ENCODE results near the gene PTPN14.

Gene PTPN14

DNA sequence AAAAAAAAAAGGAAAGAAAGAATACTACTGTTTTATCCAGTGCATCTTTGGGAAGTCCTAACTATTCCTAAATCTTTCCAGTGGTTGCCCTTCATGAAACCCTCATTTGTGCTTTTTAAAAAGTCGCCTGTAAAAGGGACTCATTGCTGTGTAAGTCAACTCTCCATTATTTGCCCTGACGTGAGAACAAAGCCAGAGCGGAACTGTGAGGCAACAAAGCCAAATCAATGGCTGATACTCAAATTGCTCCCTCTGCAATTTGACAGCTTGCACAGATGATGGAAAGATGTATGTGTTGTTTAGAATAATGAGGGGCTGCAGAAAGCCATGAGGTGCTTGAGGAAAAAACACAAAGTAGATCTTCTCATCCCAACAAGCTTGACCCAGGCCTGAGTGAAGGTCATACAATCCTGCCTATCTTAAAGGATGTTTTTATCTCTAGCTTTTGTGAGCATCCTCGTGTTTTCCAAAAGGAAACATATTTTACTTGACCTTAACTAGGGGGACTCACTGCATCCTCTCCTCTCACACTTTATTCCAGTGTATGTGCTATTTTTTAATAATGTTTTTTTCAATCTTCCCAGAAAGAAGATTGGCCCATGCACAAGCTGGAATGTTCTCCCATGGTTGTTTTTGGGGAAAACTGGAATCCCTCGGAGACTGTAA is 237.1 kb downstream of the PTPN14 start:
- TF ChIP-seq, protein P1, sequence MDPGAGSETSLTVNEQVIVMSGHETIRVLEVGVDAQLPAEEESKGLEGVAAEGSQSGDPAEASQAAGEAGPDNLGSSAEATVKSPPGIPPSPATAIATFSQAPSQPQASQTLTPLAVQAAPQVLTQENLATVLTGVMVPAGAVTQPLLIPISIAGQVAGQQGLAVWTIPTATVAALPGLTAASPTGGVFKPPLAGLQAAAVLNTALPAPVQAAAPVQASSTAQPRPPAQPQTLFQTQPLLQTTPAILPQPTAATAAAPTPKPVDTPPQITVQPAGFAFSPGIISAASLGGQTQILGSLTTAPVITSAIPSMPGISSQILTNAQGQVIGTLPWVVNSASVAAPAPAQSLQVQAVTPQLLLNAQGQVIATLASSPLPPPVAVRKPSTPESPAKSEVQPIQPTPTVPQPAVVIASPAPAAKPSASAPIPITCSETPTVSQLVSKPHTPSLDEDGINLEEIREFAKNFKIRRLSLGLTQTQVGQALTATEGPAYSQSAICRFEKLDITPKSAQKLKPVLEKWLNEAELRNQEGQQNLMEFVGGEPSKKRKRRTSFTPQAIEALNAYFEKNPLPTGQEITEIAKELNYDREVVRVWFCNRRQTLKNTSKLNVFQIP (CRISPR knock-in tag; IDR thresholded peaks at IDR 0.05; ENCODE audit: borderline replicate concordance, low read depth), result no peak
- TF ChIP-seq CSDC2 (CRISPR knock-in tag; IDR thresholded peaks at IDR 0.05) (no peak), ESRRG (CRISPR knock-in tag; IDR thresholded peaks at IDR 0.05) (no peak), TOX (CRISPR knock-in tag; IDR thresholded peaks at IDR 0.05; ENCODE audit: borderline replicate concordance) (no peak), PPARA (CRISPR knock-in tag; IDR thresholded peaks at IDR 0.05; ENCODE audit: borderline replicate concordance) (no peak), ZNF70 (CRISPR knock-in tag; IDR thresholded peaks at IDR 0.05) (no peak), OSR1 (CRISPR knock-in tag; IDR thresholded peaks at IDR 0.05) (no peak), ZC3H10 (CRISPR knock-in tag; IDR thresholded peaks at IDR 0.05) (no peak), RARB (CRISPR knock-in tag; IDR thresholded peaks at IDR 0.05) (no peak), GLIS3 (CRISPR knock-in tag; IDR thresholded peaks at IDR 0.05) (no peak), ZFP3 (CRISPR knock-in tag; IDR thresholded peaks at IDR 0.05) (no peak), ARNTL (CRISPR knock-in tag; IDR thresholded peaks at IDR 0.05; ENCODE audit: borderline replicate concordance, low read depth) (no peak), ZNF8 (CRISPR knock-in tag; IDR thresholded peaks at IDR 0.05) (no peak)
- TF ChIP-seq, protein P2, sequence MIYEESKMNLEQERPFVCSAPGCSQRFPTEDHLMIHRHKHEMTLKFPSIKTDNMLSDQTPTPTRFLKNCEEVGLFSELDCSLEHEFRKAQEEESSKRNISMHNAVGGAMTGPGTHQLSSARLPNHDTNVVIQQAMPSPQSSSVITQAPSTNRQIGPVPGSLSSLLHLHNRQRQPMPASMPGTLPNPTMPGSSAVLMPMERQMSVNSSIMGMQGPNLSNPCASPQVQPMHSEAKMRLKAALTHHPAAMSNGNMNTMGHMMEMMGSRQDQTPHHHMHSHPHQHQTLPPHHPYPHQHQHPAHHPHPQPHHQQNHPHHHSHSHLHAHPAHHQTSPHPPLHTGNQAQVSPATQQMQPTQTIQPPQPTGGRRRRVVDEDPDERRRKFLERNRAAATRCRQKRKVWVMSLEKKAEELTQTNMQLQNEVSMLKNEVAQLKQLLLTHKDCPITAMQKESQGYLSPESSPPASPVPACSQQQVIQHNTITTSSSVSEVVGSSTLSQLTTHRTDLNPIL (CRISPR knock-in tag; IDR thresholded peaks at IDR 0.05; ENCODE audit: low read depth), result no peak
- TF ChIP-seq, protein P3, sequence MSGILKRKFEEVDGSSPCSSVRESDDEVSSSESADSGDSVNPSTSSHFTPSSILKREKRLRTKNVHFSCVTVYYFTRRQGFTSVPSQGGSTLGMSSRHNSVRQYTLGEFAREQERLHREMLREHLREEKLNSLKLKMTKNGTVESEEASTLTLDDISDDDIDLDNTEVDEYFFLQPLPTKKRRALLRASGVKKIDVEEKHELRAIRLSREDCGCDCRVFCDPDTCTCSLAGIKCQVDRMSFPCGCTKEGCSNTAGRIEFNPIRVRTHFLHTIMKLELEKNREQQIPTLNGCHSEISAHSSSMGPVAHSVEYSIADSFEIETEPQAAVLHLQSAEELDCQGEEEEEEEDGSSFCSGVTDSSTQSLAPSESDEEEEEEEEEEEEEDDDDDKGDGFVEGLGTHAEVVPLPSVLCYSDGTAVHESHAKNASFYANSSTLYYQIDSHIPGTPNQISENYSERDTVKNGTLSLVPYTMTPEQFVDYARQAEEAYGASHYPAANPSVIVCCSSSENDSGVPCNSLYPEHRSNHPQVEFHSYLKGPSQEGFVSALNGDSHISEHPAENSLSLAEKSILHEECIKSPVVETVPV (CRISPR knock-in tag; IDR thresholded peaks at IDR 0.05), result no peak
- TF ChIP-seq, protein P4, sequence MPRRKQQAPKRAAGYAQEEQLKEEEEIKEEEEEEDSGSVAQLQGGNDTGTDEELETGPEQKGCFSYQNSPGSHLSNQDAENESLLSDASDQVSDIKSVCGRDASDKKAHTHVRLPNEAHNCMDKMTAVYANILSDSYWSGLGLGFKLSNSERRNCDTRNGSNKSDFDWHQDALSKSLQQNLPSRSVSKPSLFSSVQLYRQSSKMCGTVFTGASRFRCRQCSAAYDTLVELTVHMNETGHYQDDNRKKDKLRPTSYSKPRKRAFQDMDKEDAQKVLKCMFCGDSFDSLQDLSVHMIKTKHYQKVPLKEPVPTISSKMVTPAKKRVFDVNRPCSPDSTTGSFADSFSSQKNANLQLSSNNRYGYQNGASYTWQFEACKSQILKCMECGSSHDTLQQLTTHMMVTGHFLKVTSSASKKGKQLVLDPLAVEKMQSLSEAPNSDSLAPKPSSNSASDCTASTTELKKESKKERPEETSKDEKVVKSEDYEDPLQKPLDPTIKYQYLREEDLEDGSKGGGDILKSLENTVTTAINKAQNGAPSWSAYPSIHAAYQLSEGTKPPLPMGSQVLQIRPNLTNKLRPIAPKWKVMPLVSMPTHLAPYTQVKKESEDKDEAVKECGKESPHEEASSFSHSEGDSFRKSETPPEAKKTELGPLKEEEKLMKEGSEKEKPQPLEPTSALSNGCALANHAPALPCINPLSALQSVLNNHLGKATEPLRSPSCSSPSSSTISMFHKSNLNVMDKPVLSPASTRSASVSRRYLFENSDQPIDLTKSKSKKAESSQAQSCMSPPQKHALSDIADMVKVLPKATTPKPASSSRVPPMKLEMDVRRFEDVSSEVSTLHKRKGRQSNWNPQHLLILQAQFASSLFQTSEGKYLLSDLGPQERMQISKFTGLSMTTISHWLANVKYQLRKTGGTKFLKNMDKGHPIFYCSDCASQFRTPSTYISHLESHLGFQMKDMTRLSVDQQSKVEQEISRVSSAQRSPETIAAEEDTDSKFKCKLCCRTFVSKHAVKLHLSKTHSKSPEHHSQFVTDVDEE (CRISPR knock-in tag; IDR thresholded peaks at IDR 0.05), result no peak
- ATAC-seq, result no peak

DNA sequence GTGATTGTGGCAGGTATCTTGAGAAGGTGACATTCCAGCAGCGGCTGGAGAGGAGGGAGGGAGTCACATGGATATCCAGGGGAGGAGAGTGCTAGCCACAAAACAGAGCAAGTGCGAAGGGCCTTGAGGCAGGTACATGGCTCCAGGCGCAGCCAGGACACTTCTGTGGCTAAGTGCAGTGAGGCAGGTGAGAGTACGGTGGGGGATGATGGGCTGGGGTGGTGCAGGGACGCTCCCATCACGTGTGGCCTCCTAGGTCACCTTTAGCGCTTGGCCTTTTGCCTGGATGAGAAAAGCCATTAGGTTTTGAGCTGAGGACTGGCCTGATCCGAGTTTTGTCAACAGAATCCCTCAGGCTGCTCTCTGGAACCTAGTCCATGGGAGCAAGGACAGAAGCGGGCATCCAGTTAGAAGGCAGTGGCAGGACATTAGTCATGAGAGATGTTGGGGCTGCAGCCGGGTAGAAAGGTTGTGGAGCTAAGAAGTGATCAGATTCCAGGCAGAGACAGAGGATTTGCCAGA is 238.8 kb downstream of the PTPN14 start:
- no peak for TF ChIP-seq OSR1 (CRISPR knock-in tag; IDR thresholded peaks at IDR 0.05)
- TF ChIP-seq ZNF565 (CRISPR knock-in tag; conservative IDR thresholded peaks at IDR 0.05; ENCODE audit: low read depth), result no peak
- no peak for ATAC-seq

DNA sequence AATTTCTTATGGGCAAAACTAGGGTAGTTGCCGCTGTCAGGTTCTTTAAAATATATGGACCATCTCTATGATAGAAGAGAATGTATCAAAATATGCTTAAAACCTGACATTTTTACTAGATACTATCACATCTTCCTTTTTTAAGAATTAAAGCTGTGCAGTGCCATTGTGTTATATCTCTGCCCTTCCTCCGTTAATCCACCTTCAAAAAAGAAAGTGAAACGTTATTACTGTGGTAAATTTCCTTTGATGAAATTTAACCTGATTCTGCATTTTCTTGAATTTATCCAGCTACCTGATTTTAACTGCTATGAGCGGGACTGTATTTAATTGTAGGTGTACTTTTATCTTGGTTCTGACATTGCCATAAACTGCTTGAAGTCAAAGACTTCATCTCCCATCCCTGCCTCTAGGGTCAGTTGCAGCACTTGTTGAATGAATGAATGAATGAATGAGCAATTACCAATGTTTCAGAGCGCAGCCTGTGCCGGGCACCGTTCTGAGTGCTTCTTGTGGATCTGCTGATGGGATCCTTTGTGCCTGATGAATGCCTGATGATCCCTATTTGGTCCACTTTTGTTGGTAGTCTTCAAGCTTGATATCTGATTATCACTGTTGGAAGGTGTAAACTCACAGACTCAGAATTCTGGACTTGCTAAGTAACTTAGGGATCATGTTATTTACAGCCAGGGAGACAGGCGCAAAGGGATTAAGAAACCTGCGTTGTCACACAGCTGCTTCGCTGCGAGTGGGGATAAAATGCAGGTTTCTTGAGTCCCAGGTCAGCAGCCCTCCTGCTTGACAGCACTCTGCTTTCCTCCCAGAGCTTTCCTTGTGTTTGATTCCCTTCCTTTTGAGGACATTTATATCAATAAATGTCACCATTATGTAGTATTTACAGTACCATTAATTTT is 240.4 kb downstream of the PTPN14 start:
- no peak for ATAC-seq

More for the DNA sequence above, 240.4 kb downstream of the PTPN14 start:
- TF ChIP-seq PPARA (CRISPR knock-in tag; IDR thresholded peaks at IDR 0.05; ENCODE audit: borderline replicate concordance) (no peak), SNAI2 (CRISPR knock-in tag; IDR thresholded peaks at IDR 0.05) (no peak), OSR1 (CRISPR knock-in tag; IDR thresholded peaks at IDR 0.05) (no peak), TCF4 (CRISPR knock-in tag; IDR thresholded peaks at IDR 0.05; ENCODE audit: borderline replicate concordance) (no peak), ESRRG (CRISPR knock-in tag; IDR thresholded peaks at IDR 0.05) (no peak), ZNF70 (CRISPR knock-in tag; IDR thresholded peaks at IDR 0.05) (no peak)
- TF ChIP-seq, protein P3 (CRISPR knock-in tag; IDR thresholded peaks at IDR 0.05), result no peak

All from SK-N-SH treated with all-trans-retinoic acid at 6 μM for 48 hours (cell line).